CD4-positive, alpha-beta T cell (primary cell): ENCODE results near the gene SELPLG. TPM values are rescaled to one million over a fixed set of nuclear protein-coding genes. Genes with fewer than 3 reads are reported as not detected.

Experiments used
- ATAC-seq: fragments of 200-7000 bp; cut with Tn5 transposase; one replicate; pipeline ENCODE4 v1.10.0; 2022; ENCODE audit warnings: mild to moderate bottlenecking; ENCODE audit not compliant: poor library complexity
- CTCF ChIA-PET: fragments of 350-600 bp; sonication (Branson Sonifier 250); formaldehyde crosslinking; loops from one replicate; lab custom pipeline; 2021; ENCODE audit warnings: antibody characterized with exemption, inconsistent platforms; lab: Charles Lee
- POLR2A ChIA-PET: fragments of 350-600 bp; sonication (Branson Sonifier 250); formaldehyde crosslinking; loops from one replicate; lab custom pipeline; 2021; ENCODE audit warnings: antibody characterized with exemption, inconsistent platforms; lab: Charles Lee
- DNase-seq, 14 experiments: peaks; one replicate each; pipeline ENCODE4 v3.0.0-alpha.2; 2013 to 2020; ENCODE audit warnings: mixed read lengths in 2 of 14
- H3K27ac ChIP-seq, 2 donors: one replicate each; pipeline versions ENCODE4 v1.5.1 to v1.7.0; 2013; ENCODE audit warnings: low read length in 2 of 2, low read depth in 1 of 2, mild to moderate bottlenecking in 1 of 2
- H3K27me3 ChIP-seq, 2 experiments: 1 replicate in 1 of 2; 2 replicates in 1 of 2; pipeline versions ENCODE4 v1.6.1 to v1.7.0; 2013; ENCODE audit warnings: low read length in 2 of 2, control low read depth in 1 of 2, mild to moderate bottlenecking in 1 of 2, moderate library complexity in 1 of 2; ENCODE audit not compliant: insufficient read depth in 2 of 2, control insufficient read depth in 1 of 2
- H3K36me3 ChIP-seq: one replicate; pipeline ENCODE4 v1.6.1; 2013; ENCODE audit warnings: low read length, control low read depth; ENCODE audit not compliant: insufficient read depth
- H3K4me1 ChIP-seq: one replicate; pipeline ENCODE4 v1.6.1; 2013; ENCODE audit warnings: low read length, control low read depth; ENCODE audit not compliant: insufficient read depth
- H3K4me3 ChIP-seq: one replicate; pipeline ENCODE4 v1.5.1; 2013; ENCODE audit warnings: mild to moderate bottlenecking, low read length, moderate library complexity
- H3K9me3 ChIP-seq, 2 experiments: 1 replicate in 1 of 2; 2 replicates in 1 of 2; pipeline versions ENCODE4 v1.6.1 to v1.7.0; 2013; ENCODE audit warnings: low read length in 2 of 2, mild to moderate bottlenecking in 2 of 2, control low read depth in 1 of 2, moderate library complexity in 1 of 2; ENCODE audit not compliant: control insufficient read depth in 1 of 2, insufficient read depth in 1 of 2
- H3K27ac Mint-ChIP-seq: one replicate; pipeline ENCODE4 v1.8.0; 2020; ENCODE audit warnings: mixed read lengths
- H3K27me3 Mint-ChIP-seq: one replicate; pipeline ENCODE4 v1.8.0; 2021; ENCODE audit warnings: mixed read lengths
- H3K36me3 Mint-ChIP-seq: one replicate; pipeline ENCODE4 v1.8.0; 2021; ENCODE audit warnings: low read depth, mixed read lengths
- H3K4me1 Mint-ChIP-seq: one replicate; pipeline ENCODE4 v1.8.0; 2021; ENCODE audit warnings: low read depth, mixed read lengths
- H3K4me3 Mint-ChIP-seq: one replicate; pipeline ENCODE4 v1.8.0; 2020; ENCODE audit warnings: mild to moderate bottlenecking, mixed read lengths
- H3K9me3 Mint-ChIP-seq: one replicate; pipeline ENCODE4 v1.8.0; 2020; ENCODE audit warnings: mixed read lengths
- intact Hi-C, 2 experiments: fragments of 100-400 bp; cut with DNase I in 1 of 2; cut with micrococcal nuclease in 1 of 2; formaldehyde crosslinking; loops; one replicate each; pipeline versions ENCODE4 v1.15.1 to v1.9.0; 2023 to 2025; cut with DNase I, micrococcal nuclease
- total RNA-seq, 174 experiments: library from RNA in 2 of 174; stranded (reverse) in 2 of 174; gene quantifications; one replicate each; pipeline ENCODE4 v1.2.3 and lab custom pipeline; 2021 to 2026
- TF ChIP-seq, protein P1 (sequence below): fragments of 200-600 bp; IDR thresholded peaks from one replicate; pipeline ENCODE4 v1.8.0; 2022; ENCODE audit warnings: antibody characterized with exemption, mild to moderate bottlenecking

Gene SELPLG
- total RNA-seq, 2 experiments from 2014 or later: 25.7 to 27.8 TPM

DNA sequence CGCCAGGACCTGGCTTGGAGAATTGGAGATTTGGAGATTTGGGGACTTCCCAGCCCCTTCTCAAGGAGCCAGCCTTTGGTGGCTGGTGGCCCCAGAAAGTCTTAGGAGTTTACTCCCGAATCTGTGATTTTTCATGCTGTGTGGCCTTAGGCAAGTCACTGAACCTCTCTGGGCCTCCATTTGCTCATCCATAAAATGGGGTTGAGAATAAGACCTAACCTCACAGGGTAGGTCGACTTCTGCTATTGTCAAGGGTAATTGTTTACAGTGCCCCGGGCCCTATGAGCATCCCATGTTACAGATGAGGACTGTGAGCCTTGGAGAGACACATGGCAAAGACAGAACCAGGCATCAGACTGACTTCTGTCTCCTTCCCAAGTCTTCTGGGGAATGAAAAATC, 19.7 kb downstream of the SELPLG start:
- ChIA-PET CTCF (interaction anchor here (2.1 to 6.5 kb wide), 2 partner anchors 22 to 47 kb away, joined by 5 to 102 read pairs; partner anchors contain the start of gene ISCU), POLR2A (interaction anchor here (1.8 kb wide), 1 partner anchor 52 kb away, joined by 7 read pairs; the partner anchor contains the start of genes ISCU and SART3)
- no peak for DNase-seq
- H3K27ac ChIP-seq: no peak overlapping the region
- Mint-ChIP-seq H3K27me3 (no peaks in the 10 kb centered on the region), H3K9me3 (no peaks in the 10 kb centered on the region), H3K4me3 (no peak overlapping the region), H3K27ac (peak overlapping the region; percentile 84), H3K4me1 (peaks cover 37% of the 10 kb centered on the region), H3K36me3 (peaks cover 32% of the 10 kb centered on the region)
- TF ChIP-seq, protein P1, sequence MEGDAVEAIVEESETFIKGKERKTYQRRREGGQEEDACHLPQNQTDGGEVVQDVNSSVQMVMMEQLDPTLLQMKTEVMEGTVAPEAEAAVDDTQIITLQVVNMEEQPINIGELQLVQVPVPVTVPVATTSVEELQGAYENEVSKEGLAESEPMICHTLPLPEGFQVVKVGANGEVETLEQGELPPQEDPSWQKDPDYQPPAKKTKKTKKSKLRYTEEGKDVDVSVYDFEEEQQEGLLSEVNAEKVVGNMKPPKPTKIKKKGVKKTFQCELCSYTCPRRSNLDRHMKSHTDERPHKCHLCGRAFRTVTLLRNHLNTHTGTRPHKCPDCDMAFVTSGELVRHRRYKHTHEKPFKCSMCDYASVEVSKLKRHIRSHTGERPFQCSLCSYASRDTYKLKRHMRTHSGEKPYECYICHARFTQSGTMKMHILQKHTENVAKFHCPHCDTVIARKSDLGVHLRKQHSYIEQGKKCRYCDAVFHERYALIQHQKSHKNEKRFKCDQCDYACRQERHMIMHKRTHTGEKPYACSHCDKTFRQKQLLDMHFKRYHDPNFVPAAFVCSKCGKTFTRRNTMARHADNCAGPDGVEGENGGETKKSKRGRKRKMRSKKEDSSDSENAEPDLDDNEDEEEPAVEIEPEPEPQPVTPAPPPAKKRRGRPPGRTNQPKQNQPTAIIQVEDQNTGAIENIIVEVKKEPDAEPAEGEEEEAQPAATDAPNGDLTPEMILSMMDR: no peak
- H3K9me3 ChIP-seq: peaks cover 0 to 12% of the 10 kb centered on the region in 2 experiments
- H3K4me1 ChIP-seq: peaks cover 47% of the 10 kb centered on the region
- H3K27me3 ChIP-seq: no peaks in the 10 kb centered on the region
- peaks cover under 1% of the 10 kb centered on the region for H3K36me3 ChIP-seq
- no peak for ATAC-seq
- H3K4me3 ChIP-seq: no peak overlapping the region
- intact Hi-C loops: no loop called here

DNA sequence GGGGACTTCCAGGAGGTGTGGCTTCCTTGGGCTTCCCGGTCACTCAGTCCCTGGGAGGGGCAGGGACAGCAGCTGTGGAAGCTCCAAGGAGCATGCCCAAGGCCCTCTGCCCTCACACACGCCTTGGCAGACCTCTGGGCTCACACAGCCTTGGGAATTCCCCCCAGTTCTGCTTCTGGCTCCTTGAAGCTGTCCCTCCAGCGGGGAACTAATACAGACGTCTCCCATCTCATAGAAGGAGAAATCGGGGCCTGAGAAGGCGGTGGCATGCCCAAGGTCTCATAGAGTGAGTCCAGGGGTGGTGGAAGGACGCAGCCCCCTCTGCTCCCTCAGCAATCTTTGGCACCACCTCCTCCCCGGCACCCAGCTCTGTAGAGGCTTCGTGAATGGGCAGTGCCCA, 20.1 kb downstream of the SELPLG start:
- H3K4me3 ChIP-seq: no peak overlapping the region
- Mint-ChIP-seq H3K9me3 (no peaks in the 10 kb centered on the region), H3K36me3 (peaks cover 29% of the 10 kb centered on the region), H3K27ac (no peak overlapping the region), H3K4me1 (peaks cover 33% of the 10 kb centered on the region), H3K4me3 (no peak overlapping the region), H3K27me3 (no peaks in the 10 kb centered on the region)
- TF ChIP-seq, protein P1: no peak
- peak in 2 of 14 experiments; percentile 27 to 48 for DNase-seq
- H3K9me3 ChIP-seq: peaks cover 0 to 12% of the 10 kb centered on the region in 2 experiments
- ChIA-PET CTCF (interaction anchor here (2.1 kb wide), 1 partner anchor 22 kb away, joined by 5 read pairs; no protein-coding TSS in a partner anchor), POLR2A (interaction anchor here (1.8 kb wide), 1 partner anchor 52 kb away, joined by 7 read pairs; the partner anchor contains the start of genes ISCU and SART3)
- intact Hi-C loops: no loop called here
- H3K36me3 ChIP-seq: no peaks in the 10 kb centered on the region
- no peaks in the 10 kb centered on the region for H3K27me3 ChIP-seq
- no peak for ATAC-seq
- no peak overlapping the region for H3K27ac ChIP-seq
- H3K4me1 ChIP-seq: peaks cover 42% of the 10 kb centered on the region

DNA sequence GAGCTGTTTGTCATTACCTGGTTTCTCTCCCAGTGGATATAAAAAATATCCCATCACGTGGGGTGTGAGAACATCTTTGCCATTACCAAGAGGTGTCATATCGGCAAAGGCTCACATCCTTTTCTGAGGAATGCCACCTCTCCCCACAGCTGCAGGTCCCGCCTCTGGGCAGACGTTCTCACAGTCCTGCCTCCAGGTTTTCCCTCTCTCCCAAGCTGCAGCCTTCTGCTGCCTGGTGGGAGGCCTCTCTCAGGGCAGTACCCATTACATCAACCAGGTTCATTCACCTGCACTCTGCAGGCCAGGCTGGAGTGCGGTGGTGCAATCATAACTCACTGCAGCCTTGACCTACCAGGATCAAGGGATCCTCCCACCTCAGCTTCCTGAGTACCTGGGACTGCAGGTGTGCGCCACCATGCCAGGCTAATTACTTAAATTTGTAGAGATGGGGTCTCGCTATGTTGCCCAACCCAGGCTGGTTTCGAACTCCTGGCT, 20.9 kb downstream of the SELPLG start:
- peaks cover 26% of the 10 kb centered on the region for H3K4me1 Mint-ChIP-seq
- H3K27ac Mint-ChIP-seq: no peak overlapping the region
- Histone ChIP-seq H3K9me3 (peaks cover 0 to 12% of the 10 kb centered on the region in 2 experiments), H3K36me3 (no peaks in the 10 kb centered on the region), H3K4me3 (no peak overlapping the region), H3K27ac (no peak overlapping the region), H3K27me3 (no peaks in the 10 kb centered on the region), H3K4me1 (peaks cover 35% of the 10 kb centered on the region)
- TF ChIP-seq, protein P1: no peak
- H3K4me3 Mint-ChIP-seq: no peak overlapping the region
- no peaks in the 10 kb centered on the region for H3K9me3 Mint-ChIP-seq
- intact Hi-C loops: no loop called here
- H3K36me3 Mint-ChIP-seq: peaks cover 22% of the 10 kb centered on the region
- ChIA-PET CTCF (interaction anchor here (2.1 kb wide), 1 partner anchor 23 kb away, joined by 5 read pairs; no protein-coding TSS in a partner anchor), POLR2A (interaction anchor here (1.8 kb wide), 1 partner anchor 51 kb away, joined by 7 read pairs; the partner anchor contains the start of genes ISCU and SART3)
- DNase-seq (no peak), ATAC-seq (no peak)
- H3K27me3 Mint-ChIP-seq: no peaks in the 10 kb centered on the region
